ENCODE data around the gene TBCD.
A peak's percentile ranks its signal among the peaks of the same experiment; 100 is the strongest.

TBCD gene

DNA sequence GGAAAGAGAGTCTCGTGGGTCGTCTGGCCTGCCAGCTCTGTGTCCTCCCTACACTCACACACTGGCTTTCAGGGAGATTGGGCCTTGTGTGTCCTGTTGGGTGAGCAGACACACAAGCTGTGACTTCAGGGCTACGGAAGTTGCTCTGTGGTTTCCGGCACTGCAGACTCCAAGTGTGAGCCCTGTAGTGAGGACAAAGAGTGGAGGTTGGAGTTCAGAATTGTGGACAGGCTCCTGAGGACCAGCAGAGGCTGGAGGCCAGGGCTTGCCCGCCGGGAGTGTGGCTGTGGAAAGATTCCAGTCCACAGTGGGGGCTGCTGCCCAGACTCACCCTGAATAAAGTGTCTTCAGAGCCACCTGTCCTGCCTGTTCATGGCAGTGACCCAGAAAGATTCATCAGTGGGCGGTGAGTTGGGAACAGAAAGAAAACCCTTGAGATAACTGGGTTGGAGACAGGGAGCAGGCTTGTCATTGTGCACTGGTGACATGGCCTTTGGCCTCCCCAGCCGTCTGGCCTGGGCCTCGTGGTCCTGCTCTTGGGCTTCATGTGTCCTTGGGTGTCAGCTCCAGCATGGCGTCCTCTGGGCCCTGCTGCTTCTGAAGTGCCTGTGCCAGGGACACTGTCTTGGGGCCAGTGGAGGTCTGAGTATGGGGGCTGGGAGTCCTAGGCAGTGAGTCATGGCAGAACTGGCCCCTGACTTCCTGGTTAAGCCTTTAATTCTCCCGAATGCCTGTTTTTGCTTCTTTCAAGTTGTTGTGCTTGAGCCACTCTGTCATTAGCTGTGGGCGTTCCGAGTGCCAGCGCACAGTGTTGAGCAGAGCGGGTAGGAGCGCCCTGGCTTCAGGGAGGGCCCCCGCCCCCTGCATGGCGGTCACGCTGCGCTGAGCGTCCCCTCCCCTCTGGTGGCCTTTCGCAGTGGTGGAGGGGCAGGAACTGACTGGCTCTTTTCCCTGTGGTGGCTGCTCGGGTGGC, 107.9 kb downstream of the TBCD start:
- DNase-seq, result peak; percentile 67 to 72

DNA sequence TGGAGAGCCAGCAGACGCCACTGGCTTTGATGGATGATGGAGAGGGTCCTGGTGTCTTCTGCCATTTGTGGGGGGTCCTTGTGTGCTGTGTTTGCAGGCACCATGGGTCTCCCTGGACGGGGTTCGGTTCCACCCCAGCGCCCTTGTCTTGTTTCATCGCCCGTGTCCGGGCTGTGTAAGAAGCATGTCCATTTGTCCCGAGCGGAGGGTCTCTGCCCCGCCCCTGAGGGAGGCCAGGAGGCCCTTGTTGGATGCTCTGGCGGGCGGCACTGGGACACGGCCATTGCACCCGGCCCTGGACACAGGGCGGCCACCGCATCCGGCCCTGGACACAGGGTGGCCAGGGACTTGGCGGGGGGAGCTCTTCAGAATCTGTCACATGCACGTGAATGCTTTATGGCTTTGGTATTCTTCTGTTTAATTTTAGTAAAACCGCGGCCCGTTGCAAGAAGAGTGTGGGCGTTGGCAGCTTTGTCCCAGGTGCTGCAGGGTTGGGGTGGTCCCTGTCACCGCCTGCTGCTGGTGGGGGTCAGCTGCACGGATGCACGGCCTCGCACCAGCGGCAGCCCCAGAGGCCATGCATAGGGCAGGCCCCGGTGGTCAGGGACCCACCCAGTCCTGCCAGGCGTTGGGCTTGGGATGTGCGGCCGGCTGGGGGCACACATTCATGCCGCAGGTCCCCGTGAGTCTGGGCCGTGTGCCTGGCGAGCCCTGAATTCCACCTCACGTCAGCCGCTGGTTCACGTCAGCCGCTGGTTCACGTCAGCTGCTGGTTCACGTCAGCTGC, 108.9 kb downstream of the TBCD start:
- DNase-seq, result no peak

GRCh38 chr17:82861393-82861775, 109.5 kb downstream of the TBCD start:
- no peak for DNase-seq

DNA sequence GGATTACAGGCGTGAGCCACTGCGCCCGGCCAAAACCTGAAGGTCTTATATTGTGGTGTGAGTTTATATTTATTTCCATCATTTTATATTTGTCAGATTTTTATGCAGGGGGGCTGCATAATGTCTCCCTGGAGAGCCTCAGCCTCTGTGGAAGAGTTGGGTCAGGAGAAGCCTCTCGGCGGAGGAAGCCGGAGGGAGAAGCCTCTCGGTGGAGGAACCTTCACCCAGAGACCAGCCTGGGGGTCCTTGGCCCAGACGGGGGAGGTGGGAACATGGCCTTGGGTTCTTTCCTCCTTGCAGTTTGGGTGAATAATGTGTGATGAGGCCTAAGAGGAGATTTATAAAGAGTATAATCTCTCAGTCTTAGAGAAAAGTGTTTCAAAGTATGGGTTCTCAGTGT, 110.3 kb downstream of the TBCD start:
- no peak for DNase-seq

GRCh38 chr17:82862737-82863382, 111.0 kb downstream of the TBCD start:
- no peak for DNase-seq

GRCh38 chr17:82863383-82863940, 111.6 kb downstream of the TBCD start:
- no peak for DNase-seq

GRCh38 chr17:82863941-82864712, 112.3 kb downstream of the TBCD start:
- peak; percentile 87 to 88 for DNase-seq

GRCh38 chr17:82864713-82865248, 112.9 kb downstream of the TBCD start:
- no peak for DNase-seq

DNA sequence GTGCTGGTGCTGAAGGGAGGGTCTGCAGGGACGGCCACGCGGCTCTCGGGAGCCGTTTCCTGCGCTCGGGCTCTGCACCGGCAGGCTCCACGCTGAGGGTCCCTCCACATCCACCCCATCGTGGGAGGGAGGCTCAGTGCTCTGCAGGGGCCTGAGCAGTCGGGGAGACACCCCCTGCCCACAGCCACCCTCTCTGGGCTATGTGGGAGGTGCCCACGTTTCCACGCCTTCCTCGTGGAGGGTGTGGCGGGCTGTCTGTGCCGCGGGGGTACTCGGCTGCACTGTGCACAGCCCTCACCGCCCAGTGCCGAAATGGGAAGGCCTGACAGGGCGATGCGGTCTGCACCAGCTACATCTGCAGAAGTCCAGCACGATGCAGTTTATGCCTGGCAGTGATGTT, 113.4 kb downstream of the TBCD start:
- DNase-seq, result no peak

DNA sequence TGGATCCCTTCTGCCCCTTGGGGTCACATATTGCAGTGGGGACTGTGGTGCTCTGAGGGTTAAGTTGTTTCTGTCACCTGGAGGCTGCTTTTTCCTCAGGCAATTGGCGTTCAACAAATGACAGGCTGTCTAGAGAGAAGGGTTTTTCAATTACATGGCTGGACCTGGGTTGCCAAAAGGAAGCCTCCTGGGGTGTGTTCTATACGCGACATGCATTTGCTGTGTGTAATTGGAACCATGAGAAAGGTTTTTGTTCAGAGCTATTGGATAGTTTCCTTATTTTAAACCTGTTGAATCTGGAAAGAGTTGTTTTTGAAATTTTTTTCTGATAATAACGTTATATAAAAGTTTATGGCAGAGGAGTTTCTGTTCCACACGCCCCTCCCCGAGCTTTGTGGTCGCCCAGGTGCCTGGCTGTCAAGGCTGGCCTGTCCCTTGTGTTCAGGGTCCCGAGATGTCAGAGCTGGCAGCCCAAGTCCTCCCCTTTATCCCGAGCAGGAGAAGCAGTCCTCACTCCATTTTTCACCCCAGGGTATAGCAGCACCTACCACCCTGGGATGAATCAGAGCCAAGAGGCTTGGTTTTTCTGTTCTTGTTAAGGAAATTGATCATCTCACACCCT, 114.0 kb downstream of the TBCD start:
- DNase-seq, result no peak

GRCh38 chr17:82866590-82867191, 114.8 kb downstream of the TBCD start:
- no peak for DNase-seq

DNA sequence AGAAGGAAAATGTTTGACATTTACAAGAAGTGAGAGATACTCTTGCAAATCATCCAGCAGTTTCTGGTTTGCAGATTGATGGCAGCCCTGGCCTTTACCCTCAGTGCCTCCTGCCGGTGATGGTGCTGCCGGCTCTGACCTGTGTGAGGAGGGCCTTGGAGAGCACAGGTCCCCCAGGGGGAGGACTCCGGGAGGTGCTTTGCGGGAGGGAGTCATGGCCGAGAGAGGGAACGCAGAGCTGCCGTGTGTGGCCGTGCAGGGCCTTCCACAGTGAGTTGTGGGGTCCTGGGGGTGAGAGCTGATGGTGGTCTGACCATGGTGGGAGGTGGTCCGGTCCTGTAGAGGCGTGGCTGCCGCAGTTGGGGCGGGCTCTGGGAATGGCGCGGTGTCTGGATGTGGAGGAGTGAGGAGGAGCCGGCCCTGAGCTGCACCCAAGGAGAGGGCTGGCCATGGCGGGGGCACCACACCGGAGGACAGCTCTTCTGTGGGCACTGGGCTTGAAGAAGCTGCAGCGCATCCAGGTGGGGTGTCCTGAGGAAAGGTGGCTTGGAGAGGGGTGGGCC, 116.0 kb downstream of the TBCD start:
- DNase-seq, result no peak

DNA sequence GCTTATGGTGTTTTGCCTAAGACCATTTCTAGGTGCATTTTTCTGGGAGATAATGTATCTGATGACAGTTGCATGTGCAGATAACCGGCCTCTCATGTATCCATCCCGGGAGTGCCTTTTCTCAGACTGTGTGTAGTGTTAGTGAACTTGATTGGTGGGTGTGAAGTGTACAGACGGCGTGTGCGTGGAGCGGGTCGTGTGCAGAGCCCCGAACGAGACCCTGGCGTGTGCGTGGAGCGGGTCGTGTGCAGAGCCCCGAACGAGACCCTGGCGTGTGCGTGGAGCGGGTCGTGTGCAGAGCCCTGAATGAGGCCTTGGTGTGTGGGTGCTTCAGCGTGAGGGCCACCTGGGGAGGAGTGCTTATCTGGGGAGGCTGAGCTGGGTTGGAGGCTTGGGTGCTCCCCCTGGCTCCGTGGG, 116.9 kb downstream of the TBCD start:
- DNase-seq, result no peak

DNA sequence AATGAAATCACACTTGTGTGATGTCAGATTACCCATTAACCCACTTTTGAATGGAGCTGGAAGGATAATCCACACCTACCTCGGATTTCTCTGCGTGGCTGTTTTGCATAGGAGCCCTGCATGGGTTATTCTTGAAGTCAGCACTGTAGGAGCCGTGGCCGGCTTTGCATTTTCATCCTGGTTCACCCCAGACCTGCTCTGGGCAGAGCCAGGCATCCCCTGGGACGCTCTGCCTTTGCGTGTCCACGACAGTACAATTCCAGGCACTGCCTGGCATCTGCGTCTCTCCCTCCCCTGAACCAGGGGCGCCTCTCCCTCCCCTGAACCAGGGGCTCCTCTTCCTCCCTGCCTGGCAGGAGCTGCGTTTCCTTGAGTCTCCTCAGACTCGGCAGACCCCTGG, 117.7 kb downstream of the TBCD start:
- no peak for DNase-seq

DNA sequence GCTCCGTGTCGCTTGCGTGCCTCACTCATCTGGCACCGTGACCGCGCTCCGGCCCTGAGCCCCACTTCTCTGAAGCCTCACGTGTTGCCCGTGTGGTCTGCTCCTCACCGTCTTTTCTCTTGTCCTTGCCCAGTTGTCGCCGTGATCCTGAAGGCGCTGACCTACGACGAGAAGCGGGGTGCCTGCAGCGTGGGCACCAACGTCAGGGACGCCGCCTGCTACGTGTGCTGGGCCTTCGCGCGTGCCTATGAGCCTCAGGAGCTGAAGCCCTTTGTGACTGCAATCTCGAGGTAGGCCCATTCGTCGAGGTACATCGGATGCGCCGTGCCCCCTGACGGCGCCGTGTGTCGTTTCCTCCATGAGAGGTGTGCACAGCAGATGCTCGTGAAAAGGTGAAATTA, 118.2 kb downstream of the TBCD start:
- no peak for DNase-seq

DNA sequence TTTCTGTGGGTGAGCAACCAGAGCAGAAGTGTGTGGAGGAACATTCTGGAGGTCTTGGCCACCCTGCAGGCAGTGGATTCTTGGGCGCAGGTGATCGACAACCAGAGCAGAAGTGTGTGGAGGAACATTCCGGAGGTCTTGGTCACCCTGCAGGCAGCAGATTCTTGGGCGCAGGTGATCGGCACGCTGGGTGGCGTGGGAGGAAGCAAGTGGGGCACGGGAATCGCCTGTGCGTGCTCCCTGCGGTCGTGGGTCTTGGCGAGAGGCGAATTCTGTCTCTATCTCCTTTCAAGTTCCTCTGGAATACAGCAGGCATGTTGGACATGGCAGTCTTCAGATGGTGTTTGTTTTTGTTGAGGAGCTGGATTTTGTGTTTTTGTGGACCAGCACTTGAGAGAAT, 118.7 kb downstream of the TBCD start:
- DNase-seq, result no peak

DNA sequence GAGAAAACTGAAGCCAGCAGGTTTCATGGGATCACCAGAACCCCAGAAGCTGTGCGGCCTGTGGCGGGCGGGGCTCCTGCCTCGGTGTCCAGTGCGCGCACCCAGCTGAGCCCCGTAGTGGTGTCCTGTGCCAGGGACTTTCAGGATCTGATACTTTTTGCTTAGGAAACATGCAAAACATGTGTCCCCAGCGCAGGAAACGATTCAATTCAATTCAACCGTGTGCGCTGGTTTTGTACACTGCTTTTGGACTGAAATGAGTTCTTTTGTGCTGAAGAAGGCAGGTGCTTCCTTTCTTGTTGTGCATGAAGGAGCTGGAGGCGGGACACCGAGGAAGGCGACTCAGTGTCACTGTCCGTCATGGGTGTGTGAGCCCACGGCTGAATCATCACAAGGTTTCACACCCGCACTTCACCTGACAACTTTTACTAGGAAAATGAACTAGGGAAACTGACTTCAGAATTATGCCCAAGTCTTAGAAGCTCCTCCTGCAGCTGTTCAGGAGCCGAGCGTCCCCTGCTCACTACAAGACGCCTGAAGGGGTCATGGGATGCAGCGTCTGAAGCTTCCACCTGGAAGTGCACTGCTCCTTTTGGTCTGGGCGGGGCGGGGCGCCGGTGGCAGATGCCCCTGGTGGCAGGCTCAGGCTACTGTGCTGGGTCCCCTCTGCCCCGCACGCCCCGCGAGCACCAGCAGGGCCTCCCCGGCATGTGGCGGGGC, 119.4 kb downstream of the TBCD start:
- peak in 1 of 2 donors; percentile 76 for DNase-seq

DNA sequence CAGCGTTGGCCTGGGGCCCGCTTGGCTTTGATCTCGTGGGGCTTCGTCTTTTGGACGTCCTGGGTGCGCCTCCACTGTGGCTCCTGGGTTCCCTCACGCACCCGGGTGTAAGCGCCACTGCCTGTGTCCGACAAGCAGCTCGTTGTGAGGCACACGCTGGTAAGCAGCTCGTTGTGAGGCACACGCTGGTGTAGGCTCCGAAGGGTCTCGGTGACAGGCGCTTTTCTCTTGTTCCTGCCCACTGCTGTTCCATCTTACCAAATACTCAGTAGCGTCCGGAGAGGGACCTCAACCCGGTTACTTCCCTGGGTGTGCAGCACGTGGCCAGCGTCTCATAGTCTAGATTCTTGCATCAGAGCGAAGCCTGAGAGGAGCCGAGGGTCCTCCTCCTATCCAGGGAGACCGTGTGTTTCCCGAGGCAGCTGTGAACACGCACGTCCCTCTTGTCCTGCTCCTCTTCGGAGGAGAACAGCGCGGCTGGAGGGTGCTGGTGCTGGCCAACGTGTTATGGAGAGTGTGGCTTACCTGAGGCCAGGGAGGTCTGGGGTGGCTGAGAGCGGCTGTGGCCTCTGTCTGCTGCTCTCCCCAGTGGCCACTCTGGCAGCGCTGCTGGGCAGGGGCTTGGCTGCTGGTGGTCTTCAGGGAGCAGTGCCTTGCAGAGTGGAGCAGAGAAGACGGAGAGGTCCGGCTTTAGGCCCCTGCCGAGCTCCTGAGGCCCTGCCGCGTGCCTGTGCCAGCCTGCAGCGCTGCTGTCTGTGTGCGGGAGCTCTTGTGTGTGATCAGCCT, 120.1 kb downstream of the TBCD start:
- no peak for DNase-seq

Data from CD4-positive, alpha-beta T cell treated with Interleukin-1 beta for 1 hour (primary cell).